Brain pericyte (primary cell): Measurements from ENCODE around the gene DEFB125.

Source experiments
- DNase-seq: peaks from one replicate; pipeline ENCODE4 v3.0.0-alpha.2; 2012; ENCODE audit warnings: low read depth, low spot score

The DEFB125 gene

DNA sequence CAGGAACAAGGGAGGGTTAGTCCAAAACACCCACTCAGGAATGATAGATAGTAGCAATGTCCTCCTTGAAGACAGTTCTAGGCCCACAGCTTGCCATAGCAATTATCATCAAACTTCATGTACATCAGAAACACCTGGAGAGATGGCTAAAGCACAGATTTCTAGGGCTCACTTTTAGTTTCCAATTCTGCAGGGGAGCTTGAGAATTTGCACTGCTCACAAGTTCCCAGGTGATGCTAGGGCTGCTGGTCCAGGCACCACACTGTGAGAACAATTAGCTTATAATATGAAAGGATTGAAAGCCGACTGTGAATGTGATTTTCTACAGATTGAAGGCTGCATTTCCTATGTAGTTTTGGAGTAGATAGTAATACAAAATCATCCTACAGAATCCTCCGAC, 58.4 kb downstream of the DEFB125 start:
- no peak for DNase-seq
